ENCODE measurements around the gene ART5.
"Not testable (repeated sequence)": the region's sequence is repeated elsewhere in the genome, so short reads cannot be mapped to it uniquely, and the experiment has no call there.

Gene ART5

GRCh38 chr11:3641701-3642070, at the start of gene ART5:
ART5 (minus strand) TSS chr11:3641992; CDS start chr11:3641862, 130 bp downstream.
- no peak for DNase-seq

- no peak for DNase-seq
These were observed 45.0 kb upstream of the ART5 start for GRCh38 chr11:3686751-3687150.

GRCh38 chr11:3685923-3686322, 44.1 kb upstream of the ART5 start:
- DNase-seq = no peak

GRCh38 chr11:3684819-3685172, 43.0 kb upstream of the ART5 start:
- no peak for DNase-seq

GRCh38 chr11:3684129-3684818, 42.5 kb upstream of the ART5 start:
- no peak for DNase-seq

GRCh38 chr11:3683039-3683438, 41.2 kb upstream of the ART5 start:
- DNase-seq = no peak

GRCh38 chr11:3679077-3679476, 37.3 kb upstream of the ART5 start:
- DNase-seq = no peak

- no peak for DNase-seq
These were observed 34.2 kb upstream of the ART5 start for GRCh38 chr11:3675971-3676370.

GRCh38 chr11:3674189-3674588, 32.4 kb upstream of the ART5 start:
- no peak for DNase-seq

GRCh38 chr11:3671334-3672254, 29.8 kb upstream of the ART5 start, which contains the start of gene CHRNA10:
CHRNA10 (minus strand) TSS chr11:3671384; CDS start chr11:3671312, 72 bp downstream.
- no peak for DNase-seq

- DNase-seq = no peak
These were observed 28.0 kb upstream of the ART5 start for GRCh38 chr11:3669742-3670183.

- DNase-seq = no peak
These were observed 27.3 kb upstream of the ART5 start for GRCh38 chr11:3669128-3669527.

GRCh38 chr11:3667149-3668035, 25.6 kb upstream of the ART5 start:
- DNase-seq = no peak

GRCh38 chr11:3666023-3666530, 24.3 kb upstream of the ART5 start:
- no peak for DNase-seq

GRCh38 chr11:3665336-3666022, 23.7 kb upstream of the ART5 start:
- DNase-seq = no peak

GRCh38 chr11:3664032-3664630, 22.3 kb upstream of the ART5 start:
- DNase-seq = no peak

- no peak for DNase-seq
These were observed 21.1 kb upstream of the ART5 start for GRCh38 chr11:3662856-3663255.

GRCh38 chr11:3660960-3661359, 19.2 kb upstream of the ART5 start:
- DNase-seq = no peak

GRCh38 chr11:3659595-3660515, 18.1 kb upstream of the ART5 start:
- DNase-seq = no peak

- DNase-seq = no peak
These were observed 16.5 kb upstream of the ART5 start for GRCh38 chr11:3658252-3658651.

- not testable (repeated sequence) for DNase-seq
These were observed 15.5 kb upstream of the ART5 start for GRCh38 chr11:3657331-3657730.
